HUES48 (cell line): ENCODE results near the gene MAP3K21.

Experiments
- H3K27ac ChIP-seq: one replicate; pipeline ENCODE4 v1.7.0; 2013; ENCODE audit warnings: low read depth, low read length, inconsistent platforms
- H3K27me3 ChIP-seq: 2 replicates; pipeline ENCODE4 v1.6.1; 2013; ENCODE audit warnings: mild to moderate bottlenecking, low read length; ENCODE audit not compliant: control insufficient read depth, insufficient read depth
- H3K36me3 ChIP-seq: 2 replicates; pipeline ENCODE4 v1.6.1; 2013; ENCODE audit warnings: low read length; ENCODE audit not compliant: control insufficient read depth, insufficient read depth
- H3K4me1 ChIP-seq: 2 replicates; pipeline ENCODE4 v1.6.1; 2013; ENCODE audit warnings: mild to moderate bottlenecking, low read length; ENCODE audit not compliant: control insufficient read depth, insufficient read depth
- H3K4me3 ChIP-seq: 2 replicates; pipeline ENCODE4 v1.5.1; 2013; ENCODE audit warnings: mild to moderate bottlenecking, low read depth, low read length
- H3K9ac ChIP-seq: 2 replicates; pipeline ENCODE4 v1.6.1; 2013; ENCODE audit warnings: mild to moderate bottlenecking, low read depth, low read length, moderate library complexity
- H3K9me3 ChIP-seq: 2 replicates; pipeline ENCODE4 v1.6.1; 2013; ENCODE audit warnings: low read length; ENCODE audit not compliant: control insufficient read depth, insufficient read depth

The MAP3K21 gene

GRCh38 chr1:233372218-233373120 is 44.9 kb downstream of the MAP3K21 start:
- Histone ChIP-seq H3K9me3 (no peaks in the 10 kb centered on the region), H3K27ac (no peak overlapping the region), H3K27me3 (no peaks in the 10 kb centered on the region), H3K36me3 (peaks cover 10% of the 10 kb centered on the region), H3K4me3 (no peak overlapping the region), H3K4me1 (peaks cover 19% of the 10 kb centered on the region), H3K9ac (no peak overlapping the region)

GRCh38 chr1:233373226-233373625 is 45.7 kb downstream of the MAP3K21 start:
- Histone ChIP-seq H3K9ac (no peak overlapping the region), H3K27ac (no peak overlapping the region), H3K4me1 (peaks cover 11% of the 10 kb centered on the region), H3K27me3 (no peaks in the 10 kb centered on the region), H3K9me3 (no peaks in the 10 kb centered on the region), H3K36me3 (peaks cover 10% of the 10 kb centered on the region), H3K4me3 (no peak overlapping the region)

- Histone ChIP-seq H3K36me3 (peaks cover 29% of the 10 kb centered on the region), H3K4me1 (peaks cover 4% of the 10 kb centered on the region; the same call in 1 of the 2 replicates), H3K9me3 (no peaks in the 10 kb centered on the region), H3K9ac (no peak overlapping the region), H3K27me3 (no peaks in the 10 kb centered on the region), H3K4me3 (no peak overlapping the region), H3K27ac (no peak overlapping the region)
These were observed 48.1 kb downstream of the MAP3K21 start for GRCh38 chr1:233375653-233376052.

- Histone ChIP-seq H3K9ac (no peak overlapping the region), H3K36me3 (peaks cover 35% of the 10 kb centered on the region), H3K9me3 (no peaks in the 10 kb centered on the region), H3K27me3 (no peaks in the 10 kb centered on the region), H3K4me1 (peaks cover 4% of the 10 kb centered on the region; the same call in 1 of the 2 replicates), H3K27ac (no peak overlapping the region), H3K4me3 (no peak overlapping the region)
These were observed 49.0 kb downstream of the MAP3K21 start for GRCh38 chr1:233376382-233377110.

- H3K27ac ChIP-seq: no peak overlapping the region
- H3K9ac ChIP-seq: no peak overlapping the region
- peaks cover 4% of the 10 kb centered on the region; the same call in 1 of the 2 replicates for H3K4me1 ChIP-seq
- H3K4me3 ChIP-seq: no peak overlapping the region
- H3K27me3 ChIP-seq: no peaks in the 10 kb centered on the region
- H3K9me3 ChIP-seq: peaks cover 10% of the 10 kb centered on the region
- H3K36me3 ChIP-seq: peaks cover 54% of the 10 kb centered on the region
These were observed 52.4 kb downstream of the MAP3K21 start for GRCh38 chr1:233379869-233380438.

- Histone ChIP-seq H3K9me3 (peaks cover 10% of the 10 kb centered on the region), H3K4me3 (no peak overlapping the region), H3K9ac (no peak overlapping the region), H3K27me3 (no peaks in the 10 kb centered on the region), H3K27ac (no peak overlapping the region), H3K4me1 (0 out of 2 replicates have a peak, but pooled peaks cover under 1% of the 10 kb centered on the region), H3K36me3 (peaks cover 54% of the 10 kb centered on the region)
These were observed 54.3 kb downstream of the MAP3K21 start for GRCh38 chr1:233381806-233382205.

- Histone ChIP-seq H3K9ac (no peak overlapping the region), H3K27ac (no peak overlapping the region), H3K36me3 (peaks cover 45% of the 10 kb centered on the region), H3K9me3 (peaks cover 10% of the 10 kb centered on the region), H3K4me1 (no peaks in the 10 kb centered on the region), H3K4me3 (no peak overlapping the region), H3K27me3 (no peaks in the 10 kb centered on the region)
These were observed 56.5 kb downstream of the MAP3K21 start for GRCh38 chr1:233383984-233384383.

- Histone ChIP-seq H3K9ac (no peak overlapping the region), H3K27me3 (no peaks in the 10 kb centered on the region), H3K4me3 (no peak overlapping the region), H3K4me1 (no peaks in the 10 kb centered on the region), H3K27ac (no peak overlapping the region), H3K36me3 (peaks cover 28% of the 10 kb centered on the region), H3K9me3 (peaks cover 10% of the 10 kb centered on the region)
These were observed 58.8 kb downstream of the MAP3K21 start for GRCh38 chr1:233386336-233386735.

GRCh38 chr1:233387585-233387984 is 60.1 kb downstream of the MAP3K21 start:
- H3K9me3 ChIP-seq: peaks cover 4% of the 10 kb centered on the region
- H3K27ac ChIP-seq: no peak overlapping the region
- H3K4me1 ChIP-seq: no peaks in the 10 kb centered on the region
- no peak overlapping the region for H3K4me3 ChIP-seq
- no peaks in the 10 kb centered on the region for H3K27me3 ChIP-seq
- no peak overlapping the region for H3K9ac ChIP-seq
- H3K36me3 ChIP-seq: peaks cover 17% of the 10 kb centered on the region

GRCh38 chr1:233389169-233389568 is 61.6 kb downstream of the MAP3K21 start:
- Histone ChIP-seq H3K4me1 (peaks cover 5% of the 10 kb centered on the region; the same call in 1 of the 2 replicates), H3K27me3 (no peaks in the 10 kb centered on the region), H3K36me3 (peaks cover 2% of the 10 kb centered on the region; the same call in 1 of the 2 replicates), H3K4me3 (no peak overlapping the region), H3K9ac (no peak overlapping the region), H3K9me3 (no peaks in the 10 kb centered on the region), H3K27ac (no peak overlapping the region)
